HCT116 (cell line): Measurements from ENCODE around the gene PLPPR2. TPM values are rescaled to one million over a fixed set of nuclear protein-coding genes. Genes with fewer than 3 reads are reported as not detected.

Experiments used
- CBX3 ChIP-seq: IDR thresholded peaks from 2 replicates; pipeline ENCODE4 v1.6.1; 2012; ENCODE audit warnings: low read depth
- CEBPB ChIP-seq: IDR thresholded peaks from 2 replicates; pipeline ENCODE4 v1.6.1; 2012; ENCODE audit warnings: low read depth
- EGR1 ChIP-seq: IDR thresholded peaks from 2 replicates; pipeline ENCODE4 v1.6.1; 2012; ENCODE audit warnings: low read depth
- EZH2 ChIP-seq: fragments of 200-600 bp; sonication (generic); IDR thresholded peaks from 2 replicates; pipeline ENCODE4 v1.6.1; 2017; ENCODE audit warnings: antibody characterized with exemption, mixed run types
- POLR2A ChIP-seq: IDR thresholded peaks from 2 replicates; pipeline ENCODE4 v1.7.0; 2011; ENCODE audit warnings: borderline replicate concordance; ENCODE audit not compliant: insufficient read depth, insufficient read length; ENCODE audit errors: extremely low read depth
- POLR2AphosphoS5 ChIP-seq: IDR thresholded peaks from 2 replicates; pipeline ENCODE4 v1.6.1; 2011; ENCODE audit warnings: mild to moderate bottlenecking, low read depth, low read length, moderate library complexity
- RAD21 ChIP-seq: IDR thresholded peaks from 2 replicates; pipeline ENCODE4 v1.6.1; 2012; ENCODE audit warnings: low read depth, mild to moderate bottlenecking
- SIN3A ChIP-seq: IDR thresholded peaks from 2 replicates; pipeline ENCODE4 v1.6.1; 2012; ENCODE audit warnings: low read depth
- SRF ChIP-seq: IDR thresholded peaks from 2 replicates; pipeline ENCODE4 v1.6.1; 2012; ENCODE audit warnings: low read depth
- ZBTB33 ChIP-seq: IDR thresholded peaks from 2 replicates; pipeline ENCODE4 v1.6.1; 2011; ENCODE audit warnings: mild to moderate bottlenecking, low read length, moderate library complexity; ENCODE audit not compliant: insufficient replicate concordance; ENCODE audit errors: extremely low read depth
- ZNF274 ChIP-seq: fragments of 200-500 bp; sonication (Bioruptor generic); IDR thresholded peaks from 2 replicates; pipeline ENCODE4 v1.6.1; 2014; ENCODE audit warnings: mild to moderate bottlenecking, low read depth, low read length, inconsistent platforms
- total RNA-seq: library from RNA; stranded (reverse); gene quantifications from one replicate; pipeline ENCODE4 v1.2.1, GENCODE V29; 2021; ENCODE audit not compliant: unreplicated experiment
- TF ChIP-seq, protein P1 (sequence below), 3 experiments: fragments of 200-600 bp in 1 of 3; sonication (generic) in 1 of 3; IDR thresholded peaks in 2 of 3; conservative IDR thresholded peaks in 1 of 3; 2 replicates each; pipeline ENCODE4 v1.5.1; 2012 to 2017; ENCODE audit warnings: low read depth in 2 of 3, low read length in 2 of 3, antibody characterized with exemption in 1 of 3, borderline replicate concordance in 1 of 3, control low read depth in 1 of 3, mild to moderate bottlenecking in 1 of 3, mixed read lengths in 1 of 3, mixed run types in 1 of 3, moderate library complexity in 1 of 3; ENCODE audit not compliant: insufficient read depth in 1 of 3
- TF ChIP-seq, protein P2 (sequence below): IDR thresholded peaks from 2 replicates; pipeline ENCODE4 v1.6.1; 2012

PLPPR2 gene
- total RNA-seq, 1 experiment from 2014 or later = 23.2 TPM

GRCh38 chr19:11380653-11381537, 25.7 kb downstream of the PLPPR2 start (continued):
- TF ChIP-seq POLR2AphosphoS5 = peak; percentile 94
- TF ChIP-seq SIN3A = no peak
- no peak for TF ChIP-seq CBX3
- TF ChIP-seq SRF = no peak
- no peak for TF ChIP-seq EGR1
- TF ChIP-seq ZNF274 = no peak
- TF ChIP-seq, protein P1, sequence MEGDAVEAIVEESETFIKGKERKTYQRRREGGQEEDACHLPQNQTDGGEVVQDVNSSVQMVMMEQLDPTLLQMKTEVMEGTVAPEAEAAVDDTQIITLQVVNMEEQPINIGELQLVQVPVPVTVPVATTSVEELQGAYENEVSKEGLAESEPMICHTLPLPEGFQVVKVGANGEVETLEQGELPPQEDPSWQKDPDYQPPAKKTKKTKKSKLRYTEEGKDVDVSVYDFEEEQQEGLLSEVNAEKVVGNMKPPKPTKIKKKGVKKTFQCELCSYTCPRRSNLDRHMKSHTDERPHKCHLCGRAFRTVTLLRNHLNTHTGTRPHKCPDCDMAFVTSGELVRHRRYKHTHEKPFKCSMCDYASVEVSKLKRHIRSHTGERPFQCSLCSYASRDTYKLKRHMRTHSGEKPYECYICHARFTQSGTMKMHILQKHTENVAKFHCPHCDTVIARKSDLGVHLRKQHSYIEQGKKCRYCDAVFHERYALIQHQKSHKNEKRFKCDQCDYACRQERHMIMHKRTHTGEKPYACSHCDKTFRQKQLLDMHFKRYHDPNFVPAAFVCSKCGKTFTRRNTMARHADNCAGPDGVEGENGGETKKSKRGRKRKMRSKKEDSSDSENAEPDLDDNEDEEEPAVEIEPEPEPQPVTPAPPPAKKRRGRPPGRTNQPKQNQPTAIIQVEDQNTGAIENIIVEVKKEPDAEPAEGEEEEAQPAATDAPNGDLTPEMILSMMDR (IDR thresholded peaks at IDR 0.05 in 2 of 3, conservative IDR thresholded peaks at IDR 0.05 in 1 of 3; ENCODE audit: borderline replicate concordance in 1 of 3, insufficient read depth in 1 of 3, low read depth in 2 of 3, low read length in 2 of 3) = peak in 2 of 3 experiments; percentile 67 to 70; a peak in 4 of 6 replicates
- no peak for TF ChIP-seq CEBPB
- no peak for TF ChIP-seq RAD21
- TF ChIP-seq, protein P2, sequence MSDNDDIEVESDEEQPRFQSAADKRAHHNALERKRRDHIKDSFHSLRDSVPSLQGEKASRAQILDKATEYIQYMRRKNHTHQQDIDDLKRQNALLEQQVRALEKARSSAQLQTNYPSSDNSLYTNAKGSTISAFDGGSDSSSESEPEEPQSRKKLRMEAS = no peak
- TF ChIP-seq POLR2A = peak; percentile 95
- no peak for TF ChIP-seq EZH2
- TF ChIP-seq ZBTB33 = peak; percentile 50
